BE2C (cell line): ENCODE measurements around the gene HLA-DRB5.
"Not testable (repeated sequence)": the region's sequence is repeated elsewhere in the genome, so short reads cannot be mapped to it uniquely, and the experiment has no call there.

Experiments
- DNase-seq: peaks from one replicate; pipeline ENCODE4 v3.0.0-alpha.2; 2020
- H3K27me3 ChIP-seq: fragments of 250-450 bp; sonication (Bioruptor Pico); 2 replicates; pipeline ENCODE4 v1.5.1; 2020; ENCODE audit warnings: mild to moderate bottlenecking
- H3K36me3 ChIP-seq: fragments of 250-450 bp; sonication (Bioruptor Pico); 2 replicates; pipeline ENCODE4 v1.5.1; 2020; ENCODE audit warnings: mild to moderate bottlenecking
- H3K4me1 ChIP-seq: fragments of 250-450 bp; sonication (Bioruptor Pico); 2 replicates; pipeline ENCODE4 v1.5.1; 2020
- H3K4me3 ChIP-seq: 2 replicates; pipeline ENCODE4 v1.5.1; 2011; ENCODE audit warnings: low read depth, low read length
- H3K9me3 ChIP-seq: fragments of 250-450 bp; sonication (Bioruptor Pico); 2 replicates; pipeline ENCODE4 v1.5.1; 2020
- CTCF ChIP-seq: IDR thresholded peaks from 2 replicates; pipeline ENCODE4 v1.5.1; 2012; ENCODE audit warnings: mild to moderate bottlenecking, low read depth, low read length

HLA-DRB5 gene

GRCh38 chr6:32488083-32488482 lies 42.0 kb downstream of the HLA-DRB5 start:
- no peak for TF ChIP-seq CTCF
- H3K4me1 ChIP-seq = no peaks in the 10 kb centered on the region
- DNase-seq = no peak
- no peaks in the 10 kb centered on the region for H3K9me3 ChIP-seq
- H3K4me3 ChIP-seq = no peak overlapping the region
- no peaks in the 10 kb centered on the region for H3K36me3 ChIP-seq
- H3K27me3 ChIP-seq = peaks cover 11% of the 10 kb centered on the region; the same call in 1 of the 2 replicates

- Histone ChIP-seq H3K9me3 (no peaks in the 10 kb centered on the region), H3K27me3 (peaks cover 7% of the 10 kb centered on the region; the same call in 1 of the 2 replicates), H3K4me1 (no peaks in the 10 kb centered on the region), H3K36me3 (no peaks in the 10 kb centered on the region), H3K4me3 (no peak overlapping the region)
- DNase-seq = no peak
- no peak for TF ChIP-seq CTCF
These were observed 45.5 kb downstream of the HLA-DRB5 start for GRCh38 chr6:32484614-32484998.

- H3K4me3 ChIP-seq = no peak overlapping the region
- DNase-seq = no peak
- no peaks in the 10 kb centered on the region for H3K9me3 ChIP-seq
- H3K4me1 ChIP-seq = no peaks in the 10 kb centered on the region
- TF ChIP-seq CTCF = no peak
- H3K27me3 ChIP-seq = peaks cover 6% of the 10 kb centered on the region; the same call in 1 of the 2 replicates
- no peaks in the 10 kb centered on the region for H3K36me3 ChIP-seq
These were observed 46.0 kb downstream of the HLA-DRB5 start for GRCh38 chr6:32483968-32484613.

GRCh38 chr6:32475392-32476206 lies 54.5 kb downstream of the HLA-DRB5 start:
- no peak for TF ChIP-seq CTCF
- H3K27me3 ChIP-seq = peaks cover 11% of the 10 kb centered on the region
- H3K36me3 ChIP-seq = no peaks in the 10 kb centered on the region
- H3K4me1 ChIP-seq = no peaks in the 10 kb centered on the region
- no peaks in the 10 kb centered on the region for H3K9me3 ChIP-seq
- DNase-seq = no peak
- H3K4me3 ChIP-seq = no peak overlapping the region

- H3K27me3 ChIP-seq = peaks cover 13% of the 10 kb centered on the region
- not testable (repeated sequence) for H3K4me3 ChIP-seq, H3K9me3 ChIP-seq, DNase-seq, H3K36me3 ChIP-seq, H3K4me1 ChIP-seq
These were observed 56.4 kb downstream of the HLA-DRB5 start for GRCh38 chr6:32473376-32474348.

GRCh38 chr6:32472781-32473375 lies 57.2 kb downstream of the HLA-DRB5 start:
- H3K27me3 ChIP-seq = peaks cover 13% of the 10 kb centered on the region
- H3K4me3 ChIP-seq = no peak overlapping the region
- no peaks in the 10 kb centered on the region for H3K9me3 ChIP-seq
- no peak for DNase-seq
- H3K4me1 ChIP-seq = no peaks in the 10 kb centered on the region
- H3K36me3 ChIP-seq = no peaks in the 10 kb centered on the region
- no peak for TF ChIP-seq CTCF

- not testable (repeated sequence) for DNase-seq, H3K4me1 ChIP-seq, H3K36me3 ChIP-seq, H3K9me3 ChIP-seq, H3K4me3 ChIP-seq
- peaks cover 16% of the 10 kb centered on the region for H3K27me3 ChIP-seq
These were observed 62.2 kb downstream of the HLA-DRB5 start for GRCh38 chr6:32467743-32468503.
